ENCODE data around the gene CMYA5. TPM values are rescaled to one million over a fixed set of nuclear protein-coding genes. Genes with fewer than 3 reads are reported as not detected.
A peak's percentile ranks its signal among the peaks of the same experiment; 100 is the strongest.

Gene CMYA5
- total and polyA plus RNA-seq, 11 donors, result 279 to 2,421 (median 983) TPM

DNA sequence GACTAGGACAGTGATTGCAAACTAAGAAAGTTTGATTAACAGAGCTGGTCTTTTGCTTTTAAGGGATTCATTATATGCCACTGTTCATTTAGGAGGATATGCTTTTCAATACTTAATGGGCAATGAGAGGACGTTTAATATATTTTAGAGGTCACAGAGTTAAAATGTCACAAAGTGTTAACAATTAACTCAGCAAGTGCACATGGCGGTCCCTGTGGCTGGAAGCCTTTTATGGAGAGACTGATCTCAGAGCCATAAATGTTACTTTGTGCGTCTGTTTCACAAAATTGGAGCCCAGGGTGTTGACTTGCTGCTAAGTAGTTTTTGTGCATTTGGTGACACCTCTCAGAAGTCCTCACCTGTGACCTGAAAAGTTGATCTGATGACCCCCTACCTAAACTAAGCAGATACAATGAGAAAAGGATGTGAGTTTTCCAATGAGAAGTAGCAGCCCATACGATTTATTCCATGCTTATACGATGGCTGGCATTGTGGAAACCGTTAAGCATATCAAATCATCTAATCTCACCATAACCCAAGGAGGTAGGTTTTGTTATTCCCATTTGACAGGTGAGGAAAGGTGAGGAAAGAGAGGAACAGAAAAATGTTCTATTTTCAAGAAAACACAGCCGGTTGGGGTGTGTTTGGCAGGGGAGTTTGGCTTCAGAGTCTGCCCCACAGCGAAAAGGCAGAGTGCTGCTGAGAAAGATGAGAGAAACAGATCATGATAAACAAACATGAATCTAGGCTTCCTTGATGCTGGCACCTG is 64.4 kb downstream of the CMYA5 start:
- no peak for ATAC-seq
- TF ChIP-seq POLR2A (IDR thresholded peaks at IDR 0.05) (no peak), CTCF (IDR thresholded peaks at IDR 0.05) (no peak)
- DNase-seq, result no peak
- Histone ChIP-seq H3K36me3 (peaks cover 0 to 95% (median 9%) of the 10 kb centered on the region in 9 donors), H3K9me3 (no peaks in the 10 kb centered on the region), H3K27ac (peak overlapping the region in 1 of 12 donors; percentile 37), H3K4me3 (no peak overlapping the region), H3K27me3 (no peaks in the 10 kb centered on the region), H3K4me1 (peaks cover 0 to 25% (median 3%) of the 10 kb centered on the region in 12 donors)
- WGBS, 4 donors, result 84 to 89% (median 86%) methylated on average over 8 of the region's 8 CpGs
- intact Hi-C loops (cut with DNase I), result no loop called here

DNA sequence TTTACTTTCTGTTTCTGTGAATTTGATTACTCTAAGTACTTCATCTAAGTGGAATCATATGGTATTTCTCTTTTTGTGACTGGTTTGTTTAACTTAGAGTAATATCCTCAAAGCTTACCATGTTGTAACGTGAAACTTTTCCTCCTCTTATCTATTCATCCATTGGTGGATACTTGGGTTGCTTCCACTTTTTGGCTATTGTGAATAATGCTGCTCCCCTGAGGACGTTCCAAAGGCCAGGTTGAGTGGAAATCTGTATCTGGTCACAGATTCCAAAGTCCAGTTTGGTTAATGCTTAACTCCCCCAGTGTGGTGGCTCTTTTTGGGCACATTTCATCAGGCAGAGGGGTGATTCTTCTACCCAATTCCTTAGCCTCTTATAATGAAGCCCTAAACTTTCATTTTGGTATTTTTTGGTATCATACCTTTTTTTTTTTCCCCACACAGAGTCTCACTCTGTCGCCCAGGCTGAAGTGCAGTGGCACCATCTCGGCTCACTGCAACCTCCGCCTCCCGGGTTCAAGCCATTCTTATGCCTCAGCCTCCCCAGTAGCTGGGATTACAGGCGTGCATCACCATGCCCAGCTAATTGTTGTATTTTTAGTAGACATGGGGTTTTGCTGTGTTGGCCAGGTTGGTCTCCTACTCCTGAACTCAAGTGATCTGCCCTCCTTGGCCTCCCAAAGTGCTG is 65.4 kb downstream of the CMYA5 start:
- H3K27ac ChIP-seq, result no peak overlapping the region

GRCh38 chr5:79756076-79756475 is 66.4 kb downstream of the CMYA5 start:
- Histone ChIP-seq H3K9me3 (no peaks in the 10 kb centered on the region), H3K36me3 (peaks cover 0 to 95% (median 21%) of the 10 kb centered on the region in 9 donors), H3K27ac (no peak overlapping the region), H3K27me3 (no peaks in the 10 kb centered on the region), H3K4me1 (peaks cover 0 to 26% (median 2%) of the 10 kb centered on the region in 12 donors), H3K4me3 (no peak overlapping the region)
- ATAC-seq (no peak), DNase-seq (no peak)
- TF ChIP-seq CTCF (IDR thresholded peaks at IDR 0.05) (no peak), POLR2A (IDR thresholded peaks at IDR 0.05) (no peak)
- WGBS, 4 donors, result 57 to 65% (median 62%) methylated on average over 4 of the region's 4 CpGs
- intact Hi-C loops (cut with DNase I), result no loop called here

More for the DNA sequence above, 65.4 kb downstream of the CMYA5 start:
- DNase-seq (no peak), ATAC-seq (no peak)
- peaks cover 0 to 29% (median 4%) of the 10 kb centered on the region in 12 donors for H3K4me1 ChIP-seq
- TF ChIP-seq CTCF (IDR thresholded peaks at IDR 0.05) (no peak), POLR2A (IDR thresholded peaks at IDR 0.05) (no peak)
- no peaks in the 10 kb centered on the region for H3K27me3 ChIP-seq
- 90 to 93% (median 93%) methylated on average over 7 of the region's 7 CpGs for WGBS, 4 donors
- intact Hi-C loops (cut with DNase I), result no loop called here
- H3K9me3 ChIP-seq, result no peaks in the 10 kb centered on the region
- H3K36me3 ChIP-seq, result peaks cover 0 to 95% (median 14%) of the 10 kb centered on the region in 9 donors
- H3K4me3 ChIP-seq, result no peak overlapping the region

- TF ChIP-seq CTCF (IDR thresholded peaks at IDR 0.05), result no peak
- no peak for TF ChIP-seq POLR2A (IDR thresholded peaks at IDR 0.05)
- 76 to 91% (median 85%) methylated on average over 2 of the region's 2 CpGs for WGBS, 4 donors
- Histone ChIP-seq H3K4me1 (peaks cover 0 to 8% (median 0%) of the 10 kb centered on the region in 12 donors), H3K27me3 (no peaks in the 10 kb centered on the region), H3K36me3 (peaks cover 0 to 97% (median 42%) of the 10 kb centered on the region in 9 donors), H3K9me3 (peaks cover 0 to 3% (median 0%) of the 10 kb centered on the region in 12 donors), H3K4me3 (no peak overlapping the region), H3K27ac (peak overlapping the region in 3 of 12 donors; percentile 1 to 44 (median 11))
- intact Hi-C loops (cut with DNase I), result no loop called here
- ATAC-seq (peak in 3 of 4 donors; percentile 43 to 69 (median 62)), DNase-seq (peak in 1 of 5 donors; percentile 41)
These were observed 69.8 kb downstream of the CMYA5 start for GRCh38 chr5:79759436-79759835.
